Activated effector memory CD4-positive, alpha-beta T cell treated with anti-CD3 and anti-CD28 coated beads, Interleukin-2, amount 50 U/mL, for 16 hours (primary cell): ENCODE data around the gene CARD19.

ENCODE experiments used
- DNase-seq: peaks from one replicate; pipeline ENCODE4 v3.0.0-alpha.2; 2020

Gene CARD19

GRCh38 chr9:93096131-93096802 is at the start of gene CARD19:
CARD19 (plus strand) TSS chr9:93096217; CDS start chr9:93096346, 129 bp downstream.
- DNase-seq = peak; percentile 85

- DNase-seq = no peak
Observed at GRCh38 chr9:93048566-93049448, 47.2 kb upstream of the CARD19 start.

- no peak for DNase-seq
Observed at GRCh38 chr9:93049491-93049890, 46.5 kb upstream of the CARD19 start.

GRCh38 chr9:93050231-93050630 is 45.8 kb upstream of the CARD19 start:
- no peak for DNase-seq

GRCh38 chr9:93051680-93052089 is 44.3 kb upstream of the CARD19 start:
- DNase-seq = no peak

- no peak for DNase-seq
Observed at GRCh38 chr9:93052791-93053540, 43.1 kb upstream of the CARD19 start.

- no peak for DNase-seq
Observed at GRCh38 chr9:93053781-93054331, 42.2 kb upstream of the CARD19 start.

- no peak for DNase-seq
Observed at GRCh38 chr9:93054758-93055704, 41.0 kb upstream of the CARD19 start.

- DNase-seq = no peak
Observed at GRCh38 chr9:93057042-93057702, 38.8 kb upstream of the CARD19 start.

- no peak for DNase-seq
Observed at GRCh38 chr9:93057703-93058354, 38.2 kb upstream of the CARD19 start.

- peak; percentile 88 for DNase-seq
Observed at GRCh38 chr9:93058355-93059010, 37.5 kb upstream of the CARD19 start, which contains the start of gene SUSD3. SUSD3 (plus strand) TSS chr9:93058701; CDS start chr9:93058743, 42 bp downstream.

GRCh38 chr9:93059011-93059714 is 36.9 kb upstream of the CARD19 start:
- DNase-seq = peak; percentile 78

GRCh38 chr9:93059715-93060578 is 36.1 kb upstream of the CARD19 start:
- DNase-seq = no peak

GRCh38 chr9:93060746-93061259 is 35.2 kb upstream of the CARD19 start:
- DNase-seq = no peak

- DNase-seq = no peak
Observed at GRCh38 chr9:93061260-93061751, 34.7 kb upstream of the CARD19 start.

- DNase-seq = peak; percentile 74
Observed at GRCh38 chr9:93061791-93062763, 33.9 kb upstream of the CARD19 start.
